ENCODE data around the gene MCL1. TPM values are rescaled to one million over a fixed set of nuclear protein-coding genes. Genes with fewer than 3 reads are reported as not detected.

Gene MCL1
- polyA plus RNA-seq, 1 donor (not counting 4 experiments of a cell fraction or from before 2014, with no cell fraction given), result 237 TPM

- Histone ChIP-seq H3K79me2 (ENCODE audit: control insufficient read depth, insufficient read depth, low read length) (no peaks in the 10 kb centered on the region), H3K9ac (ENCODE audit: control insufficient read depth, extremely low read depth, insufficient read depth, low read length) (no peak overlapping the region), H3K27ac (ENCODE audit: control insufficient read depth, insufficient read depth, low read length) (no peak overlapping the region), H3K9me1 (ENCODE audit: control insufficient read depth, extremely low read depth, insufficient read depth, low read length) (no peaks in the 10 kb centered on the region), H2AFZ (ENCODE audit: control insufficient read depth, low read length) (no peak overlapping the region), H4K20me1 (ENCODE audit: control insufficient read depth, extremely low read depth, insufficient read depth, low read length) (no peaks in the 10 kb centered on the region), H3K36me3 (ENCODE audit: control insufficient read depth in 2 of 2, extremely low read depth in 1 of 2, insufficient read depth in 2 of 2, low read length in 2 of 2) (no peaks in the 10 kb centered on the region), H3K4me1 (ENCODE audit: control insufficient read depth, extremely low read depth, insufficient read depth, low read length) (peaks cover 8% of the 10 kb centered on the region), H3K4me2 (ENCODE audit: control insufficient read depth, extremely low read depth, insufficient read depth, low read depth, low read length) (no peak overlapping the region), H3K9me3 (ENCODE audit: control insufficient read depth, low read depth, low read length) (no peaks in the 10 kb centered on the region), H3K4me3 (ENCODE audit: control insufficient read depth in 2 of 3, extremely low read depth in 1 of 3, insufficient read depth in 2 of 3, low read depth in 1 of 3, low read length in 3 of 3) (no peak overlapping the region), H3K27me3 (ENCODE audit: control insufficient read depth, extremely low read depth, insufficient read depth, low read length) (no peaks in the 10 kb centered on the region)
- DNase-seq (ENCODE audit: low read depth, low spot score), result no peak
- no peak for FAIRE-seq
- TF ChIP-seq CTCF (optimal IDR thresholded peaks at IDR 0.05 in 1 of 3, IDR thresholded peaks at IDR 0.05 in 1 of 3, conservative IDR thresholded peaks at IDR 0.05 in 1 of 3; ENCODE audit: extremely low read depth in 1 of 3, insufficient read depth in 2 of 3, low read length in 3 of 3) (no peak), EZH2 (IDR thresholded peaks at IDR 0.05; ENCODE audit: low read length) (no peak)
- dilution Hi-C loops (cut with MboI; ENCODE audit: extremely low pct_ligation_motif_present, low sequenced_read_pairs), result no loop called here
Measured at GRCh38 chr1:150596976-150597375, 17.6 kb upstream of the MCL1 start.

DNA sequence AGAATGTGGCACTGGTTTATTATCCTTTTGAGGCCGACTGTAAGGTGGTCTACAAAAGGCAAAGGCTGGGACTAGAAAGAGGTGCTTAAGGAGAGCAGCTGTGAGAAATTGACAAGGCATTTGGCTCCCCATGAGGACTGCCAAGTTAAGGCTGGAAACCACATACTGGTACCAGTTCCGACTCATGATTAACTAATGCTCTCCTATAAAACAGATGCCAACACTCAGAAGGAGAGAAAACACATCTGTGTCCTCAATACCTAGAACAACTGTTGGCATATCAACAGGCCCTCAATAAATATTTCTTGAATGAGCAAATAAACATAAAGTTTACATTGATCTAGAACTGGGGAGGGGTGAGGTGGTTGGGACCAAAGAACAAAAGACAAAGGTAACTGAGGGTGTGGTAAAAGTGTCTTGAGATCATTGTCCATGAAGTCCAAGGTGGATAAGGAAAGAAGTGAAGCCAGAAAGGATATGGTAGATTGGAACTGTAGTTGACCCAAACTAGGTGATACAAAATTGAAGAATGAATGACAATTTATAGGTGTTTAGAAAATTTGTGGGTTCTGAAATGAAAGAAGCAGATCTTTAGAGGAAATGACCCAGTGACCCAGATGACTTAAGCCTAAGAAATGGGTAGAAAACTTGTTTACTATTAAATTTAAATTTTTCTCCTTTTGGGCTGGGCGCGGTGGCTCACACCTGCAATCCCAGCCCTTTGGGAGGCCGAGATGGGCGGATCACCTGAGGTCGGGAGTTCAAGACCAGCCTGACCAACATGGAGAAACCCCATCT, 16.9 kb upstream of the MCL1 start:
- peak overlapping the region; percentile 22 for H3K4me2 ChIP-seq (ENCODE audit: control insufficient read depth, extremely low read depth, insufficient read depth, low read depth, low read length)
- H3K27me3 ChIP-seq (ENCODE audit: control insufficient read depth, extremely low read depth, insufficient read depth, low read length), result no peaks in the 10 kb centered on the region
- DNase-seq (ENCODE audit: low read depth, low spot score) (no peak), FAIRE-seq (no peak)
- H3K9ac ChIP-seq (ENCODE audit: control insufficient read depth, extremely low read depth, insufficient read depth, low read length), result no peak overlapping the region
- peaks cover 8% of the 10 kb centered on the region for H3K4me1 ChIP-seq (ENCODE audit: control insufficient read depth, extremely low read depth, insufficient read depth, low read length)
- dilution Hi-C loops (cut with MboI; ENCODE audit: extremely low pct_ligation_motif_present, low sequenced_read_pairs), result no loop called here
- no peak for TF ChIP-seq CTCF (optimal IDR thresholded peaks at IDR 0.05 in 1 of 3, IDR thresholded peaks at IDR 0.05 in 1 of 3, conservative IDR thresholded peaks at IDR 0.05 in 1 of 3; ENCODE audit: extremely low read depth in 1 of 3, insufficient read depth in 2 of 3, low read length in 3 of 3)
- no peak for TF ChIP-seq EZH2 (IDR thresholded peaks at IDR 0.05; ENCODE audit: low read length)
- no peak overlapping the region for H3K4me3 ChIP-seq (ENCODE audit: control insufficient read depth in 2 of 3, extremely low read depth in 1 of 3, insufficient read depth in 2 of 3, low read depth in 1 of 3, low read length in 3 of 3)
- no peaks in the 10 kb centered on the region for H3K9me1 ChIP-seq (ENCODE audit: control insufficient read depth, extremely low read depth, insufficient read depth, low read length)
- H3K9me3 ChIP-seq (ENCODE audit: control insufficient read depth, low read depth, low read length), result no peaks in the 10 kb centered on the region
- no peaks in the 10 kb centered on the region for H3K36me3 ChIP-seq (ENCODE audit: control insufficient read depth in 2 of 2, extremely low read depth in 1 of 2, insufficient read depth in 2 of 2, low read length in 2 of 2)
- H4K20me1 ChIP-seq (ENCODE audit: control insufficient read depth, extremely low read depth, insufficient read depth, low read length), result no peaks in the 10 kb centered on the region
- no peaks in the 10 kb centered on the region for H3K79me2 ChIP-seq (ENCODE audit: control insufficient read depth, insufficient read depth, low read length)
- peak overlapping the region; percentile 52 for H3K27ac ChIP-seq (ENCODE audit: control insufficient read depth, insufficient read depth, low read length)
- no peak overlapping the region for H2AFZ ChIP-seq (ENCODE audit: control insufficient read depth, low read length)
